NCI-H2227 (cell line): ENCODE data around the gene SLC28A2.
"Not testable (repeated sequence)": the region's sequence is repeated elsewhere in the genome, so short reads cannot be mapped to it uniquely, and the experiment has no call there.

Experiments
- DNase-seq: peaks from one replicate; lab custom pipeline; 2025; ENCODE audit not compliant: unreplicated experiment; lab: John Stamatoyannopoulos, UW

SLC28A2 gene

DNA sequence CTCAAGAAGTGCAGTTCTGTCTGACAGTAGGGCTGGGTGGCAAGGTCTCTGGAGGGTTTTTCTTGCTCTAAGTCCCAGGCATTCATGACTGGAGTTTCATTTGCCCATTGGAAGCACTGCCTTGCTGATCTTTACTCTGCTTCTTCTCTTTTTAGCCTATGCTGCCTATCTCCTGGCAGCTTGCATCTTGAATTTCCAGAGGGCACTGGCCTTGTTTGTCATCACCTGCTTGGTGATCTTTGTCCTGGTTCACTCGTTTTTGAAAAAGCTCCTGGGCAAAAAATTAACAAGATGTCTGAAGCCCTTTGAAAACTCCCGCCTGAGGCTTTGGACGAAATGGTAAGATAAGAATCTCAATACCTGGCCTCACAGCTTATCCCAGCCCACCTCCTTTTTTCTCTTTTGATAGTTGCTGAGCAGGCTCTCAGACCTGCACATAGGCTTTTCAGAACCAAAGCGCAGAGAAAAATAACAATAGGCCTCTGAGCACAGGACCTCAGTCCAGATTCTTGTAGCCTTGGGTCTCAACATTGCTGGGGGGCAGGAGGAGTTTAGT, 10.9 kb downstream of the SLC28A2 start:
- no peak for DNase-seq

DNA sequence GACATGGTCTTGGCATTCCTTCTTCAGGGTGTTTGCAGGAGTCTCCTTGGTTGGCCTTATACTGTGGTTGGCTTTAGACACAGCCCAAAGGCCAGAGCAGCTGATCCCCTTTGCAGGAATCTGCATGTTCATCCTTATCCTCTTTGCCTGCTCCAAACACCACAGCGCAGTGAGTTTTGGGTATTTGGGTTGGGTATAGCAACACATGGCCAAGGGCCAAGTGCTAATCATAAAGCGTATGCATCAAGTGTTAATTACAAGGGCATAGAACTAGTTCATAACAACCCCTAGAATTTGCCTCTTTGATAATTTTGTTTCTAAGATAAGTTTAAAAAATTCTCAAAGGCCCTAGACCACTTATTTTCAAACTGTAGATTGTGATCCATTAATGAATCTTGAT, 11.8 kb downstream of the SLC28A2 start:
- no peak for DNase-seq

- DNase-seq: no peak
These were observed 13.5 kb downstream of the SLC28A2 start for GRCh38 chr15:45265506-45265905.

DNA sequence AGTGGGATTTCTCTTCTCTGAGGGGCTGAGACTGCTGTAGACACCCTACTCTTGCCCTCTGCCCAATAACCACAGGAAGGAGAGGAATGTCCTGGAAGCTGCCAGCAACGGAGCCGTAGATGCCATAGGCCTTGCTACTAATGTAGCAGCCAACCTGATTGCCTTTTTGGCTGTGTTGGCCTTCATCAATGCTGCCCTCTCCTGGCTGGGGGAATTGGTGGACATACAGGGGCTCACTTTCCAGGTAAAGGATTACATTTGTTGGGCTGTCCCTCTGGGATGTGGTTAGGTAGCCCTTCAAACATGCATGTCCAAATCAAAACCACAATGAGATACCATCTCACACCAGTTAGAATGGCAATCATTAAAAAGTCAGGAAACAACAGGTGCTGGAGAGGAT, 16.1 kb downstream of the SLC28A2 start:
- no peak for DNase-seq

DNA sequence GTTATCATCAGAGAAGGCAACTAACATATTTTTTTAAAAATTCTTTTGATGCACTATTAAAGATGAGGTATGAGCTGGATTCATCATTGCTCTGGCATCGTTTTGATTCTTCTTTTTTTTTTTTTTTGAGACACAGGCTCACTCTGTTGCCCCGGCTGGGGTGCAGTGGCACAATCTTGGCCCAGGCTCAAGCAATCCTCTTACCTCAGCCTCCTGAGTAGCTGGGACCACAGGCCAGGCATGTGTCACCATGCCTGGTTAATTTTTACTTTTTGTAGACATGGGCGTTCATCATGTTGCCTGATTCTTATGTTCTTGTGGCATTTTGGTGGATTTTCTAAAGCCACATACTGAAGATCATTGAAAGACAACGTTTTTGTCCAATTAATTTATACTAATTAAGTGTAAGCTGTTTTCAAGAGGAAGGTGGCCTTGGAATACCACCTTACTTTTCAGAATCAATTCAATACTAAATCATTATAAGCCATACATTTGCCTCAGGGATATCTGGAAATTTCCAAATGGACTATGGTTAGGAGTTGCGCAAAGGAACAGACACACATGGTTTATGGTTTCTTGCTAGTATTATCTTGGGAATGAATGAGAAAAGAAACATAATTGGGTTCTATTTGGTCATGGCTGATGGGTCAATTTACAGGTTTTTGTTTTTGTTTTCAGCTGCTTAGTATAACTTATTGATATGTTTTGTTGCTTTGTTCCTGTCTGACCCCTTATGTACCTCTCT, 22.8 kb downstream of the SLC28A2 start:
- no peak for DNase-seq

DNA sequence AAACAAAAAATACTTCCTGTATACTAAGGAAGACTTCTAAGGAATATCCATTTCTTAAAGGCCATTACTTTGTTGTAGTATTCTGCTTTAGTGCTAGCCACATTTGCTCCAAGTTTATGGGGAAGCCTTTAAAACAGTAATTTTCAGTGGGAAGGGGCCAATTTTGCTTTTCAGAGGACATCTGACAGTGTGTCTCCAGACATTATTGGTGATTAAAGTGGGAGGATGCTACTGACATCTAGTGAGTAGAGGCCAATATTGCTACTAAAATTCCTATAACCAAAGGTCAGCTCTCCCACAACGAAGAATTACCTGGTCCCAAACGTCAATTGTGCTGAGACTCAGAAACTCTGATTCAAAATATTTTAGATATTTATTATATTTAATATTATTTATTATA, 24.8 kb downstream of the SLC28A2 start:
- peak; percentile 42 for DNase-seq

DNA sequence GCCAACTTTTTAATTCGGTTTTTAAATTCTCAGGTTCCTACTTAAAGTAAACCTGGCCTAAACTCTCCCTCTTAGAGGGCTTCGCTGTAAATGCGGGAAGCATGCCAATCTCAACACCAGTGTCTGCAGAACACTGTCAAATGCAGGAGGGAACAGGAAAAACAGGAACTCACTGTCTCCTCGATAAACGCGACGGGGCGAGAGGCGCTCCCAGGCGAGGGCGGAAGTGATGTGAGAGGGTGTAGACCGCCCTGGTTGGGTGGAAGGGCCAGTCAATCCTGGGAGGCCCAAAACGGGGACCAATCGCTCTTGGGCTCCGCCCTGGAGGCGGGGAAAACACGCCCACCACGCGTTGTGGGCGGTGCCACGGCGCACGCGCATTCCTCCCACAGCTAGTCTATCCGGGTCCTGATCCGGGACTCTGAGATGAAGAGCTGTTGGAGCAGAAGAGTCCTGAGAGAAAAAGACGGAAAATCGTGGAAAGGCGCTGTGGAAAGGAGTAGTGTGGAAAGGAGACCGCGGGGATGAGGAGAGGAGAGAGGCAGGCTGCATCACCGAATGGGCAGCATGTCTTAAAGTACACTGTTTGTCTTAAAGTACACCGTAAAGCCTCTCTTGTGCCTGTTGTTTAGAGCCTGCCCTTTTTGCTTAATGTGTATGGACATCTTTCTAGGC, 27.1 kb downstream of the SLC28A2 start:
- peak; percentile 96 for DNase-seq

DNA sequence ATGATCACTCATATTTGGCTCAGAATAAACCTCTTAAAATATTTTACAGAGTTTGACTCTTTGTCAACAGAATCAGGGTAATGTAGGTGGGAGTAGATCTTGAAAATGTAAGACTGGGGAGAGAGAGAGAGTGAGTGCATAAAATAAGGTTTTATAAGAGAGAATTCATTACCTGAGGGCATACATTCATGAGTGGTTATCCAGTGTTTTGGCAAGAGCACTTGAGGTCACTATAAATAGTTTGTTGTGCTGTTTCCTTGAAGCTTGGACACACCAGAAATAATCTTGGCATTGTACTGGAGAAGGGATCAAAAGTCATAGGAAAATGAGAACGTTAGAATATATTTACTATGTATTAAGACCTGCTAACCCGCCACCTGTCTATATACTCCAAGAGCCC, 33.4 kb downstream of the SLC28A2 start:
- no peak for DNase-seq

GRCh38 chr15:45287390-45287956, 35.4 kb downstream of the SLC28A2 start:
- no peak for DNase-seq

DNA sequence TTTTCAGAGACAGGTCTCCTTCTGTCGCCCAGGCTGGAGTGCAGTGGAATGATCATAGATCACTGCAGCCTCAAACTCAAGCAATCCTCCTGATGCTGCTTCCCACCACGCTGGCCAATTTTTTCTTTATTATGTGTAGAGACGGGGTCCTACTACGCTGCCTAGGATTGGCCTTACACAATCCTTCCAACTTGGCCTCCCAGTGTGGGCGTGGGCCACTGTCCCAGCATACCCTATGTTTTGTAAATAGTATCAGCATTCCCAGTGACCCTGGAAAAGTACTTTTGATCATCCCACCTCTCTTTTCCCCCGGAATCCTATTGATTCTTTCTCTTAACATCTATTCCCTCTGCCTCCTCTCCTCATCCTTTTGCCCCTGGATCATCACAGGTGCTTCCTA, 36.9 kb downstream of the SLC28A2 start:
- DNase-seq: no peak

GRCh38 chr15:45291822-45292582, 40.0 kb downstream of the SLC28A2 start:
- DNase-seq: no peak

GRCh38 chr15:45293326-45293725, 41.3 kb downstream of the SLC28A2 start:
- DNase-seq: not testable (repeated sequence)

- not testable (repeated sequence) for DNase-seq
These were observed 46.9 kb downstream of the SLC28A2 start for GRCh38 chr15:45298964-45299378.

DNA sequence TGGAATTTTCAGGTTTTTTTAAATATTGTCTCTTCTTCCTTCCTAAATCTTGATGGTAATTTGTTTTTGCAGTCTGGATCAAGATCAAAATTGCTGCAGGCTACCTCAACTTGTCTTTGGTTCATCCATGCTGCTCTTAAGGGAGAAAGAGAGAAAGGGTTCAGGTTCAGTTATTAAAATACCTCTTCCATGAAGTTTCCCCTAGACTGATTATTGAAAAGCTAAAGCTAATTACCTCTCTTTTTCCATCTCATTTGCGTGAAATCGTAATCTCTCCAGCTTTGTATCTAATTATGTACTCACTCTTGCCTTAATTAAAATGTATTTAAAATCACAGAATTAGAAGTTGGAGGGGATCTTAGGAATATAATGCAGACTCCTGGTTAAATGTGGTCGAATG, 52.7 kb downstream of the SLC28A2 start:
- DNase-seq: no peak

DNA sequence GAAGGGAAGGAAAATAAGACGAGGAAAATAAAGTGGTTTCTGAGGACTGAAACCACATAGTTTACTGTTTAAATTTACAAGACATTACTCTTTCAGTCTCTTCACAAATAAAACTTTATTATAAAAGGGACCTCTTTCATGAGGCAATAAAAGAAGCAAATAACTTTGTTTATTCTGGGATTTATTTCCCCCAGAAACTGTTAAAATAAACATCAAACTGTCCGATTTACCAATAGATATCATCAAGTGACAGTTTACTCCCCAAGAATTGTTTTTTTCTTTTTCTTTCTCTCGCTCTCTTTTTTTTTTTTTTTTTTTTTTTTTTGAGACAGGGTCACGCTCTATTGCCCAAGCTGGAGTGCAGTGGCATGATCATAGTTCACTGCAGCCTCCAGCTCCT, 54.1 kb downstream of the SLC28A2 start:
- no peak for DNase-seq

DNA sequence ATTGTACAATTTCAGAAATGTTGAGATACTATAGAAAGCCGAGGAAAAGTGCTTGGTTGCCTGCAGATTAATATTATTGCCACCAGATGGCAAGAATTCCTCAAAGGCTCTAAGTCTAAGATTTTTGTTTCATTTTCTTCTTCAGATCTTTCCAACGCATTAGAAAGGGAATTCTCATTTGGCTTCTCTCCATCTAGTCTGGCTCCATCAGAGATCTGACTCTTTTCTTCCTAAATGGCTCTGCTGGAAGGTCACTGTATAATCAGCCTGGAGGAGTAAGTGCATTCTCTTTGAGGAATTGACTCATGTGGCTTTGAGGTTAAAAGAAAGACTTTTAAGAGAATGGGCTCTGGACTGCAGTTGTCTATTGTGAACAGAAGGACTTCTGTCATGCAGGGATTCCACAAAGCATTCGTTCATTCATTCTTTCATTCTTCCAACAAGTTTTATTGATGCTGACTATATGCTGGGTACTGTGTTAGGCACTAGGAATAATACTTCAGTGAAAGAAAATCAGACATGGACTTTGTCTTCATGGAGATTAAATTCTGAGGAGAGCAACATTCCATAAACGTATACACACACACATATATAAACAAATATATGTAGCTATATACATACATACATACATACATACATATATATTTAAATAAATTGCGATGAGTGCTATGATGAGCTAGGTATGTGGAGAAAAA, 55.3 kb downstream of the SLC28A2 start:
- DNase-seq: peak; percentile 10

DNA sequence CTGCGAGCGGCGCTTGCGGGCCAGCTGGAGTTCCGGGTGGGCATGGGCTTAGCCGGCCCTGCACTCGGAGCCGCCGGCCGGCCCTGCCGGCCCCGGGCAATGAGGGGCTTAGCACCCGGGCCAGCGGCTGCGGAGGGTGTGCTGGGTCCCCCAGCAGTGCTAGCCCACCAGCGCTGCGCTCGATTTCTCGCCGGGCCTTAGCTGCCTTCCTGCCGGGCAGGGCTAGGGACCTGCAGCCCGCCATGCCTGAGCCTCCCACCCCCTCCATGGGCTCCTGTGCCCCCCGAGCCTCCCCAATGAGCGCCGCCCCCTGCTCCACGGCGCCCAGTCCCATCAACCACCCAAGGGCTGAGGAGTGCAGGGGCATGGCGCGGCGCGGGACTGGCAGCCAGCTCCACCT, 62.1 kb downstream of the SLC28A2 start:
- DNase-seq: not testable (repeated sequence)

- no peak for DNase-seq
These were observed 62.9 kb downstream of the SLC28A2 start for GRCh38 chr15:45314960-45315359.

DNA sequence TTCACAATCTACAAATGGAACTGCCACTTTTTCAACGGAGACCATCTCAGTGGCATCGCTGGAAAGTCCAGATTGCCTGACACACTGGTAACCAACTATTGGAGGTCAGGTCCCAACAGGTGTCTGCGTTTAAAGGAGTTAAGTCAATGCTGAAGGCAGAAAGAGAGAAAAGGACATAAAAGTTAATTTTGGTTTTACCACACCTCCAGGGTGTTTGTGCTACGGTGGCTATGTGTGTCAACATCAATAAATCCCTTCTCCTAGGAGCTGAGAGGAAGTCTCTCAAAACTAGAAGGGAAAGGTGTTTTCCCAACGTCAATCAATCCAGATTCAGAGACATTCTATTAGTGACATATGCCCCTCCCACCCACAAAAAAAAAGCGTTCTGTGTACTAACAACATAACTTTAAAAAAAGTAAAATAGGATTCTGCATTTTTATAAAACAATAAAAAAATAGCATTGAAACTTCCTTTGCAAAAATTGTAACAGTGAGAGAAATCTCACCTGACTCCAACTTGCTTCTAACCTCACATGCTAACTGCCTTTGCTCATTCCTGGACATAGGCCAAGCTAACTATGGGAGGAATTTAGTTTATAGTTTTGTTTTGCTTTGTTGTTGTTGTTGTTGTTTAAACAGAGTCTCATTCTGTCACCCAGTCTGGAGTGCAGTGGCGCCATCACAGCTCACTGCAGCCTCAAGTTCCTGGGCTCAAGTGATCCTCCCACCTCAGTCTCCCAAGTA, 67.6 kb downstream of the SLC28A2 start:
- no peak for DNase-seq

DNA sequence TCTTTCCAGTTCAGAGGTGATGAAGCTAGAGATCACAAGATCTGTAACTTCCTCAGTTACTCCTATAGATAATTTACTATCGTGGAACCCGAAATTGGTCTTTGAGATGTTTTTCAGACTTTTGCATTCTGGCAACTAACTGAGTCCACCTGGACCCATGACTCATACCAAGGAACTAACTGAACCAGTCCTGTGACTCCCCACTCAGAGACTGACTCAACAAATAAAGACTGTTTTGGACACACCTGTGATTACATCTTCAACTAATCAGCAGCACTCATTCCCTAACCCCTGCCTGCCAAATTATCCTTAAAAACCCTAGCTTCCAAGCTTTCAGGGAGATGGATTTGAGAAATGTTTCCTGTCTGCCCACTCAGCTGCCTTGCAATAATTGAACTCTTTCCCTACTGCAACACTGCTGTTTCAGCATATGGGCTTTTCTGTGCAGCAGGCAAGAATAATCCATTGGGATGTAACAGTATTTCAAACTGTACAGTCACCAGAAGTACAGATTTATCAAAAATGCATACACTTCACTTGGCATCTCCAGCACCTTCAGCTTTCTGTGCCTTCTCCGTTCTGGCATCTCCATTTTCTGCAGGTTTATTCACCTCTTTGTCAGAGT, 68.7 kb downstream of the SLC28A2 start:
- no peak for DNase-seq
